Measurements from ENCODE around the gene PIK3R2.

GRCh38 chr19:18118420-18119012 is 34.4 kb upstream of the PIK3R2 start:
- no peak for TF ChIP-seq CTCF (conservative IDR thresholded peaks at IDR 0.05; ENCODE audit: low read depth in 2 of 2)
- no peak for TF ChIP-seq ETS1 (IDR thresholded peaks at IDR 0.05)
- TF ChIP-seq CREB1 (CRISPR knock-in tag; IDR thresholded peaks at IDR 0.05; ENCODE audit: low read depth) = no peak
- no peak for TF ChIP-seq EZH2 (IDR thresholded peaks at IDR 0.05; ENCODE audit: low read depth, unreplicated experiment)
- no peak for TF ChIP-seq EZH2phosphoT487 (IDR thresholded peaks at IDR 0.05; ENCODE audit: unreplicated experiment)
- no peak for TF ChIP-seq POLR2AphosphoS5 (IDR thresholded peaks at IDR 0.05; ENCODE audit: low read depth)
- TF ChIP-seq STAT1 (IDR thresholded peaks at IDR 0.05; ENCODE audit: unreplicated experiment) = no peak
- no peak for TF ChIP-seq NANOG (IDR thresholded peaks at IDR 0.05; ENCODE audit: borderline replicate concordance)
- TF ChIP-seq JUNB (IDR thresholded peaks at IDR 0.05; ENCODE audit: unreplicated experiment) = no peak

Data from GM23338 (cell line).